HL-60/S4 treated with retinoic acid at 250 ng/mL for 4 days and 3 days (cell line): Measurements from ENCODE around the gene DNAJC10.
"Not testable (repeated sequence)": the region's sequence is repeated elsewhere in the genome, so short reads cannot be mapped to it uniquely, and the experiment has no call there.

ENCODE experiments used
- in situ Hi-C: fragments of 300-500 bp; cut with MboI; formaldehyde crosslinking; loops from 2 replicates; pipeline ENCODE4 v1.7.0; 2022; ENCODE audit warnings: low sequenced_read_pairs

DNAJC10 gene

DNA sequence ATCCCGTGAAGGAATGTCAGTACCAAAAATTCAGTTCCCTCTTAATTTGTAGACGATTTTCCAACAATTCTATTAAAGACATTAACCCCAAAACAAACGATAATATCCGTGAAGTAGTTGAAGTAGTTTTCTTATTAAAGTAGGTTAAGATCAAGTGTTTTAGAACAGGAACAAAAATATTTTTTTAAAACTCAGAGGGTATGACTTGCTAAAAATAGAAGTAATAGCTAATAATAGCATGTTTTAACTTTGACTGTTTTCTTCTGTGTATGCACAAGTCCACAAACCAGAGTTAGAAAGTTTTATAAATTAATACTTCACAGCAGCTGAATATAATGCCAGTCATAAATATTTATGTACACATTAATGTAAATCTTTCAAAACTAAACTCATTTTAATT, 2.4 kb downstream of the DNAJC10 start:
- in situ Hi-C loops: no loop called here

DNA sequence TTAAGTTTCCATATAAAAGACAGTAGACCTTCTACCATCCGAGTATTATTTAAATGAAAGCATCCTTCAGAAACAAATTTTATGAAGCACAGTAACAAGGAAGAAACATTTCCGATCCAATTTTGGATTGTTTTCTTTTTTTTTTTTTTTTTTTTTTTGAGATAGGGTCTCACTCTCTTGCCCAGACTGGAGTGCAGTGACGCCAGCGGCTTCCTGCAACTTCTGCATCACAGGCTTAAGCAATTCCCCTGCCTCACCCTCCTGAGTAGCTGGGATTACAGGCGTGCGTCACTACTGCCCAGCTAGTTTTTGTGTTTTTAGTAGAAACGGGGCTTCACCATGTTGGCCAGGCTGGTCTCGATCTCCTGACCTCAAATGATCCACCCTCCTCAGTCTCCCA, 3.1 kb downstream of the DNAJC10 start:
- in situ Hi-C loops: not testable (repeated sequence)

DNA sequence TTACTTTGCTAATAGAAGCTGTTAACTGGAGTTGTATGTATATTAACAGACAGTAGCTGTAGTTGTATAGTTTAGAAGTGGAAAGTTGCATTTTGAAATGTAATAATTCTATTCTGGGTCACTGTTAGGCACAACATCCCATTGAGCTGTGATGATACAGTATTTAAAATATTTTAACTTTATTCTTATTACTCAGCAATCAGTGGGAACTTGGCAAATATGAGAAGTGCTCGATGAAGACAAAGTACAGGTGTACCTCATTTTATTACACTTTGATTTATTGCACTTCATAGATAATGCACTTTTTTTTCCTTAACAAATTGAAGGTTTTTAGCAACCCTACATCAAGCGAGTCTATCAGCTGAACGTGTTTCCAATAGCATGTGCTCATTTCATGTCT, 8.6 kb downstream of the DNAJC10 start:
- in situ Hi-C loops: no loop called here

DNA sequence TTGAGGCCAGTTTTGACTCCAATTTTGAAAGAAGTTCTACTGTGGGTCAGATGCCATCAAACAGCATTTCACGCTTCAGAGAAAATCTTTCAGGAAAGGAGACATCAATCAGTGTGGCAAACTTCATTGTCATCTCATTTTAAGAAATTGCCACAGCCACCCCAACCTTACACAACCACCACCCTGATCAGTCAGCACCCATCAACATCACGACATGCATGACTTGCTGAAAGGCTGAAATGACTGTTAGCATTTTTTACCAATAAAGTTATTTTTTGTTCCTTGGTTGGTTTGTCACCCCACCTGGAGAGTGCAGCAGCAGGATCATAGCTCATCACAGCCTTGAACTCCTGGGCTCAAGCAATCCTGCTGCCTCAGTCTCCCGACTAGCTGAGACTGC, 10.4 kb downstream of the DNAJC10 start:
- in situ Hi-C loops: no loop called here

DNA sequence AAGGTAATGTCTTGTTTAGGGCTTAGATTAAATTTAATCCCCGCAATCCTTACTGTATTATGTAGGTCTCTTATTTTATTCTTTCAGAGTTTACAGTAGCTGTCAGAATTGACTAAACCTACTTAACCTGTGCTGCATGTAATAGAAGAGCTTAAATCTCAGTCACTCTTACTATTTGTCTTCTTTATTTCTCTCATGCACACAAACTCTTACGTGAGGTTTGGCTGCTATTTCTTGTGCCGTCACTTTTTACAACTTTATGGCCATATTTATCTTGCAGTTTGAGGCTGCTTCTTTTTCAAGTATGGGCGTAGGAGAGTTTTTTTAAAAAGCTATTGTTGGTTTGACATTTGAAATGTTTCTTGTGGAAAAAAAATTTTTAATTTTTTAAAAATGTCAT, 12.0 kb downstream of the DNAJC10 start:
- in situ Hi-C loops: no loop called here

DNA sequence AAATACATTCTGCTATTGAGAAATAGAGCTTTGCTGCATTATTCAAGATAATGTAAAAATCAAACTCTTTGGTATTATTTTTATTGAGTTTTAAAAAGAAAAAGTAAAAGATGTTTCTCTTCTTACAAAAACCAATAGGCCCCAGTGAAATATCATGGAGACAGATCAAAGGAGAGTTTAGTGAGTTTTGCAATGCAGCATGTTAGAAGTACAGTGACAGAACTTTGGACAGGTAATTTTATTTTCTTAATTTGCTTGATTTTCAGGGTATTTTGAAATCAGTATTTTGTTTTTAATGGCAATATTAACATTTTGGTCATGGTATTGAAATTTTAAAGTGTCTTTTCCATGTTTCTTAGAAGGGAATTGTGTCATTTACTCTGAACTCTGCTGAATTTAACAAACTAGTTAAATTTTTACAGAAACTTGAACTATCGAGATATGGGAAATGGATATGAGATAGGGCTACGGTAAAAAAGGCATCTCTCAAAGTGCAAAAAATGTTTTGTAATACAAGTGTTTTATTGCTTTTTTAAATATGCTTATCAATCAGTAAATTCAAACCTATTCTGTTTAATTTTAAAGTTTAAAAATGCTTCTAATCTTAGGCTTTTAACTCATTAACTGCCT, 13.8 kb downstream of the DNAJC10 start:
- in situ Hi-C loops: no loop called here

DNA sequence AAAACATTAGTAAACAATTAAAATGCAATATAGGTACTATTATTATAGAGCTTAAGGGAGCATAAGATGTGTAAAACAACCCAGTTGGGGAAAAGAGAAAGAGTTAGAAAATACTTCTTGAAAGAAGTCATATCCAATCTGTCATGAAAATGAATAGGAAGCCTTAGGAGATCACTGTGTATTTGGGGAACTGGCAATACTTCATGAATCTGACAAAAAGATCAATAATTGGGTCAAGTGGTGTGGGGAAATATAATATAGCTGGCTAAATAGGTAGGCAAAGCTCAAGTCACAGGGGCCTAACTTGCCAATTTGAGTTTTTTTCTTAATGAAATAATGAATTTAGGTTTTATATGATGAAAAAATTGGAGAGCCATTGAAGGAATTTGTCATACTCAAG, 14.4 kb downstream of the DNAJC10 start:
- in situ Hi-C loops: no loop called here

DNA sequence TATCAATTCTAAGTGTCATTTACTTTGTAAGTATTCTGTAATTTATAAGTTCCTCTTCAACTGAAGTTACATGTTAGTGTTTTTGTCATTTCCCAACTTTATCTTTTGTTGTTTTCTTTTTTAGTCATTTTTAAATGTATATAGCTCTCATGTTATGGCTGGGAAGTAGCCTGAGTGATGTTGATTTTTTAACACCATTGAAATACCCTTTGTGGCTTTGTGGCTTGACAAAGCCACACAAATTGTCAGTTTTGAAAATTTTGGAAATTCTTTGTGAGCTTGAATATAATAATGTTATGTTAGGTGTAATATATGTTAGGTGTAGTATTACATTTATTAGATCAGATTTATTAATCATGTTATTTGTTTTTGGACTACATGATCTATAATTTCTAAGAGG, 16.7 kb downstream of the DNAJC10 start:
- in situ Hi-C loops: no loop called here

DNA sequence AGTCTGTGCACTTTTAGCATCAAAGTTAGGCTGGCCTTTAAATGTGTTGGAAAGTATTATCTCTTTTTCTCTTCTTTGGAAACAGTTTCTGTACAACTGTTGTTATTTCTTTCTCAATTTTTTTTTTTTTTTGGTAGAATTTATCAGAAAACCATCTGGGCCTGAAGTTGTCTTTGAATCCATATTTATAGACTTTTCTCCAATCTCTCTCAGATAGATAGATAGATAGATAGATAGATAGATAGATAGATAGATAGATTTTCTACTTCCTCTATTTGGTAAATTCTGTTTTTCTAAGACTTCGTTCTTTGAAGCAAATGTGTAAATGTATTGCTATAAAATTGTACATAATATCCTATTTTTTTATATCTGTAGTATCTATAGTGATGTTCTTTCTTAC, 17.5 kb downstream of the DNAJC10 start:
- in situ Hi-C loops: no loop called here

DNA sequence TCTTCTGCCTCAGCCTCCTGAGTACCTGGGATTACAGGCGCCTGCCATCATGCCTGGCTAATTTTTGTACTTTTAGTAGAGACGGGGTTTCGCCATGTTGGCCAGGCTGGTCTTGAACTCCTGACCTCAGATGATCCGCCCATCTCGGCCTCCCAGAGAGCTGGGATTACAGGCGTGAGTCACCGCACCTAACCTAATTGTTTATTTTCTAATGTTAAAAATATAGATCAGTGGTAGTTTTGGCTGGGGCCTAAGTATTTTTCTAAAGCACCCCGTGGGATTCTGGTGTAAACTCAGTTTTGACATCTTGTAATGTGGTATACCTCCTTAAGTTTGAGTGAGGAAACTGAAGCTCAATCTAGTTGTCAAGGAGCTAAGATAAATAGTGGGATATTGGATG, 20.8 kb downstream of the DNAJC10 start:
- in situ Hi-C loops: not testable (repeated sequence)

DNA sequence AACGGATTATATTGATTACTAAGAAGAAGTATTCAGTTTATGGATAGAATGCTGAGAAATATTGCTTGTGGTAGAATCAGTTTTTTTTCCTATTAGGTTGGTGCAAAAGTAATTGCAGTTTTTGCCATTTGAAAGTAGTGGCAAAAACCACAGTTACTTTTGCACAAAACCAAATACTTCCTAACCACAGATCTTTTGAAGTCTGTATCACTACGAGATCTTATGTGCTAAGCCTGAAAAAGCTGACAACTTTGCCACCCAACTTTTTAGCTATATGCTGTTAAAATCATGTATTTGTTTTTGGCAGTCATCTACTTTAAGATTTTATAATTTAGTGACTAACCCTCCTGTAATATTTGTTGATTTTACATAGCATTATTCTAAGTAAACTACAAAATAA, 24.6 kb downstream of the DNAJC10 start:
- in situ Hi-C loops: no loop called here

DNA sequence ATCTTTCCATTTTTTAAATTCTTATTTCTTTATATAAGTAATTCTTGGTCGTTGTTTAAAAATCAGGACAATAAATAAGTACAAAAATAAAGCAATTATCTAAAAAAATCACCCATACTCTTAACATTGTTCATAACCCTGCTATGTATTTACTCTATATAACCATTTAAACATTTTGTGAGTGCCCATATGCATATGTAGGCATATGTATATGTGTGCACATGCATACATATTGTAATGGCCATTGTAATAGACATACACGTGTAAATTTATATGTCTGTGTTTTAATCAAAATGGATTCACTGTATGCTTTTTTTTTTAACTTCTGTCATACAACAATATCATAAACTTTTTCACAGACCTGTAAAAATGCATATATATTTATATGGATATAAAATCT, 25.6 kb downstream of the DNAJC10 start:
- in situ Hi-C loops: no loop called here

DNA sequence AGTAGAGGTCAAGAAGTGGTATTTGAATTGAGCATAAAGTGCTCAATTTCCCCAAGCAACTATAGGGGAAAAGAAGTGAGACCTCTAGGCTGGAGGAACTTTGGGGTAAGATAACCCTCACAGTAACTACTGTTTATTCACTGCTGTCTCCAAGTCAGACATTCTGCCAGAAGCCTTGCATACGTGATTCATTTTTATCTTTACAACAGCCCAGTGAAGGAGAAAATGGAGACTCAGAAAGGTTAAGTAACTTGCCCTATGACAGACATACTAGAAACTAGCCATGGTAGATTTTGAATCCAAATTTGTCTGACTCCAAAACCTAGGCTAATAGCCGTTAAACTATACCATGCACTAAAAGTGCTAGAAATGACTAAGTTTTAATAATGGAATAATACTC, 28.4 kb downstream of the DNAJC10 start:
- in situ Hi-C loops: no loop called here

DNA sequence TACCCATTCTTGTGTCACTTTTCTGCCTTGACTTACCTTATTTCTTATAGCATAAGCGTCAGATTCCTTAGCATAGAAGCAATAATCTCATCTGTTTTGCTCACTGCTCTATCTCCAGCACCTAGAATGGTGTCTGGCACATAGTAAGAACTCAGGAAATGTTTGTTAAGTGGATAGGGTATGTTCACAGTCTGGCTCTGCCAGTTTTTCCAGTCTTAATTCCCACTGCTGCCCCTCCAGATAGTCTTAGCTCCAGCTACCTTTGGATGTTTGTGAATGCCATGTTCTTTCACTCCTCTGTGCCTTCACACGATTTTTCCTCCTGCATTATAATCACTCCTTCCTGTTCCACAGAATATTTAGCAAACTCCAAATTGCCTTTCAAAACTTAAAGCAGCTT, 29.0 kb downstream of the DNAJC10 start:
- in situ Hi-C loops: no loop called here

DNA sequence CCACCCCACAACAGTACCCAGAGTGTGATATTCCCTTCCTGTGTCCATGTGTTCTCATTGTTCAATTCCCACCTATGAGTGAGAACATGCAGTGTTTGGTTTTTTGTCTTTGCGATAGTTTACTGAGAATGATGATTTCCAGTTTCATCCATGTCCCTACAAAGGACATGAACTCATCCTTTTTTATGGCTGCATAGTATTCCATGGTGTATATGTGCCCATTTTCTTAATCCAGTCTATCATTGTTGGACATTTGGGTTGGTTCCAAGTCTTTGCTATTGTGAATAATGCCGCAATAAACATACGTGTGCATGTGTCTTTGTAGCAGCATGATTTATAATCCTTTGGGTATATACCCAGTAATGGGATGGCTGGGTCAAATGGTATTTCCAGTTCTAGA, 29.8 kb downstream of the DNAJC10 start:
- in situ Hi-C loops: not testable (repeated sequence)

DNA sequence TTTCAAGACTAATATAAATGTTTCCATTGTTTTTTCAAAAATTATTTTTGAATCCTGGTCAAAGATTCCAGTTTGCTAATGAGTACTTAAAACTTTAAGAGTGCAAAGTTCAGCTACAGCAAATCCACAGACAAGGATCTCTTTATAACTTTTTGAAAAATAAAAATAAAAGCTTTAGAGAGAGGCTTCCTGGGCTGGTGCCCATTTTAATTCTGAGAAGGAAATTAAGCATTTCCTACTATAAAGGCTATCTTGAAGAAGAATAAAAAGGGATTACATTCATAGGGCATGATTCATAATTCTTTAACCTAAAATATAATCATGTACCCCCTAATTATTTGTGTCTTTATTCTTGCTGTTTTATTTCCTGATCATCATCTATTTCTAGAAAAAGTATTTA, 38.2 kb downstream of the DNAJC10 start:
- in situ Hi-C loops: no loop called here

DNA sequence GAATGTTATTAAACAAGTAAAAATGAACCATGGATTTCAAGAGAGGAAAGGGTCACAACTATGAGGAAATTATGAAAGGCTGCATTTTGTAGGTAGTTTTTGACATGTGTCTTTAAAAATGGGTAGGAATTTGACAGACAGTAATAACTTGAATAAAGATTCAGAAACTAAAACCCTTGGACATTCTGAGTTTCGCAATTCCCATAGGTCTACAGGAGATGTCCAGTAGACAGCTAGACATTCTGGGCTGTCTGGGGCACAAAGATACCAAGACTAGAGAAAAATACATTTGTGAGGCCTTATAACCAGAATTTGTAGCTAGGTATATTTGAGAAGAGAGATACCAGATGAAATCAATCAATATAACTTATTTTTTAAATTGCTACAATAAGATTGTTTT, 42.3 kb downstream of the DNAJC10 start:
- in situ Hi-C loops: no loop called here

DNA sequence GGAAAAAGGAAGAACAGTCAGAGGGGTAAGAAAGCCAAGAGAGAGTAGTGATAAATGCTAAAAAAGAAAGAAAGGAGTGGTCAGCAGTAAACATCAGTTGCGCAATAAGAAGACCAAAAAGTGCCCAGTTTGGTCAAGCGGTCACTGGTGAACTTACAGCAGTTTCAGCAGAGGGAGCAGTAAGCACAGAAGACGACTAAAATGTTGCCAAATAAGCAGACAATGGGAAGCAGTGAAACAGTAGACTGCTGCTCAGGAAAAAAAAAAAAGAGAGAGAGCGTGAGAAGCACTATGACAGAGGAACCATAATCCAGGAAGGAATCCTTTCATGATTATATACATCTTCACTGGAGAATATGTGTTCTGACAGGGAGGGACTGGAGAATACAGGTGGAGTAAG, 45.8 kb downstream of the DNAJC10 start:
- in situ Hi-C loops: no loop called here

DNA sequence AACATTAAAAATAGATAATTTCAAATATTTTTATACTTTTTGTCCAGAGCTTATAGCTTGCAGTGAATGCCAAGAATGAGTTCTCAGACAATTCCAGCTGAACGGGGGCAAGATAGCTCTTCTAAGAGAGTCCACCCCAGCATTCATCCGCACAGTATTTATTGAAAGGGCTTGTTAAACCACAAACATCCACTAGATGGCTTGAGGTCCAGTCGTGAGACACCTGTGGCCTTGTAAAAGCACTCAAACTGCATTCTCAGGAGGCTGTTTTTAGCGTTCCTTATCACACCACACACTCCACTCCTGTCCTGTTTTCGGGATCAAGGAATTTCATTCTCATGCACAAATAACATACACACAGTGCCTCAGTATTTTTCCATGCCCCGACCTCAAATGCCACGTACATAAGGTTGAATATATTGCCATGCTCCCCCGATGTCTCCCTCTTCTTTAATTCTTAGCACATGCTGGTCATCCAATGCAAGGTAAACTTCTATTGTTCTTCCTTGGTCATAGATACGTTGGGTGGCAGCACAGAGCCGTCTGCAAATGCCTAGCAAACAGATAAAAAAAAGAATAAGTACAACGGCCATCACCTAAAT, 47.4 kb downstream of the DNAJC10 start:
- in situ Hi-C loops: no loop called here

DNA sequence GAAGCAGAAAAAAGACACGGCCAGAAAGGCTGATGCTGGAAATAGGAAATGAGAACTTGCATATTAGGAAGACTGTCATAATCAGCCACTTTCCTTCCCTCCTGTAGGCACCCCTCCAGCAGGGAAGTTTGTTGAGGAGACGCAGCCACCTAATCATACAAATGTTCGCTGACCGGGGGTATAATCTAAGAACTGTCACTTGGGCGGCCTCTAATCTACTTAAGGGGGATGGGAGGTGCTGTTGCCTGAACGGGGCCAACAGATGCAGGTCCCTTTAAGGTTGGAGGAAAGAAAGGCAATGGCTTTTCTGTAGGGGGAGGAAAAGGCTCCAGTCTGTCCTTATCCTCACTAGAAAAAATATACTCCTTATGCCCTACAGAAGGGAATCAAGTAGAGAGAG, 50.6 kb downstream of the DNAJC10 start:
- in situ Hi-C loops: no loop called here

DNA sequence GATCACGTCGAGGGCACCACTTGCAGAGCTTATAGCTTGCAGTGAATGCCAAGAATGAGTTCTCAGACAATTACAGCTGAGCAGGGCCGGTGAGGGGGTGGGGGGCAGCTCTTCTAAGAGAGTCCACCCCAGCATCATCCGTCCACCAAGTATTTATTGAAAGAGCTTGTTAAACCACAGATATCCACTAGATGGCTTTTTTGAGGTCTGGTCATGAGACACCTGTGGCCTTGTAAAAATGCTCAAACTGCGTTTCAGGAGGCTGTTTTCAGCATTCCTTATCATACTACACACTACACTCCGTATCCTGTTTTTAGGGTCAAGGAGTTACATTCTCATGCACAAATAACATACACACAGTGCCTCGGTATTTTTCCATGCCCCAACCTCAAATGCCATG, 51.5 kb downstream of the DNAJC10 start:
- in situ Hi-C loops: no loop called here

DNA sequence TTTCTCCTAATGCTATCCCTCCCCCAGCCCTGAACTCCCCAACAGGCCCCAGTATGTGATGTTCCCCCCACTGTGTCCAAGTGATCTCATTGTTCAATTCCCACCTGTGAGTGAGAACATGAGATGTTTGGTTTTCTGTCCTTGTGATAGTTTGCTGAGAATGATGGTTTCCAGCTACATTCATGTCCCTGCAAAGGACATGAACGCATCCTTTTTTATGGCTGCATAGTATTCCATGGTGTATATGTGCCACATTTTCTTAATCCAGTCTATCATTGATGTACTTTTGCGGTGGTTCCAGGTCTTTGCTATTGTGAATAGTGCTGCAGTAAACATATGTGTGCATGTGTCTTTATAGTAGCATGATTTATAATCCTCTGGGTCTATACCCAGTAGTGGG, 52.9 kb downstream of the DNAJC10 start:
- in situ Hi-C loops: not testable (repeated sequence)

DNA sequence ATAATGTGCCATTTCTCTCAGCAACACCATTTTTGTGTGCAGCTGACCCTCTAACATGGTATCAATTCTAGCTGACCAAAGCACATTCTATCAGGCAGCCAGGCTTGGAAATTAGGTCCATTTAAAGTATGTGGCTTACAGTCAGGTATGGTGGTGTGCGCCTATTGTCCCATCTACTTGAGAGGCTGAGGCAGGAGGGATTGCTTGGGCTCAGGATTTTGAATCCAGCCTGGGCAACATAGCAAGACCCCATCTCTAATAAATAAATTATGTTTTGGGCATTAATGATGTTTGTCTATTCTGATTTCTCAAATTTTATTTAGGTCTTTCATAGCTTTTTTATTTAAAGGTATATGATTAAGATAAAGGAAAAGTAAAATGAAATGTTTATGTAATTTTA, 63.3 kb downstream of the DNAJC10 start:
- in situ Hi-C loops: no loop called here
